Bronchial epithelial cell (primary cell): ENCODE results near the gene PIGC. TPM values are rescaled to one million over a fixed set of nuclear protein-coding genes. Genes with fewer than 3 reads are reported as not detected.

Source experiments
- DNase-seq: peaks from one replicate; pipeline ENCODE4 v3.0.0-alpha.2; 2010; ENCODE audit warnings: low read depth
- FAIRE-seq: peaks from 2 replicates; lab custom pipeline; 2011; peaks lifted over from hg19 to GRCh38; lab: Jason Lieb, UNC
- H3K27me3 ChIP-seq: 2 replicates; pipeline ENCODE4 v1.5.1; 2011; ENCODE audit warnings: low read length; ENCODE audit not compliant: control insufficient read depth, insufficient read depth
- H3K36me3 ChIP-seq: 2 replicates; pipeline ENCODE4 v1.5.1; 2011; ENCODE audit warnings: low read length; ENCODE audit not compliant: control insufficient read depth, insufficient read depth
- H3K4me3 ChIP-seq: 2 replicates; pipeline ENCODE4 v1.5.1; 2011; ENCODE audit warnings: mild to moderate bottlenecking, low read depth, low read length, control low read depth
- CTCF ChIP-seq: IDR thresholded peaks from 2 replicates; pipeline ENCODE4 v1.5.1; 2011; ENCODE audit warnings: mild to moderate bottlenecking, moderate library complexity, low read length, control low read depth, inconsistent platforms; ENCODE audit not compliant: insufficient read depth, severe bottlenecking
- total RNA-seq: library from RNA; depleted of rRNA; stranded (reverse); fragments of >200 nt; gene quantifications from 2 replicates; pipeline ENCODE4 v1.2.1, GENCODE V29; 2014

Gene PIGC
- total RNA-seq, 1 donor from 2014 or later, result 16.8 TPM

- H3K4me3 ChIP-seq, result no peak overlapping the region
- no peak for FAIRE-seq
- no peaks in the 10 kb centered on the region for H3K36me3 ChIP-seq
- no peak for DNase-seq
- TF ChIP-seq CTCF, result no peak
- H3K27me3 ChIP-seq, result no peaks in the 10 kb centered on the region
Observed at GRCh38 chr1:172398193-172398592, 45.7 kb downstream of the PIGC start.

- Histone ChIP-seq H3K4me3 (no peak overlapping the region), H3K36me3 (no peaks in the 10 kb centered on the region), H3K27me3 (no peaks in the 10 kb centered on the region)
- no peak for TF ChIP-seq CTCF
- FAIRE-seq, result no peak
- DNase-seq, result no peak
Observed at GRCh38 chr1:172397633-172398032, 46.2 kb downstream of the PIGC start.

GRCh38 chr1:172397221-172397620 lies 46.6 kb downstream of the PIGC start:
- FAIRE-seq, result no peak
- no peaks in the 10 kb centered on the region for H3K27me3 ChIP-seq
- DNase-seq, result peak; percentile 79
- no peaks in the 10 kb centered on the region for H3K36me3 ChIP-seq
- no peak overlapping the region for H3K4me3 ChIP-seq
- TF ChIP-seq CTCF, result no peak

GRCh38 chr1:172395576-172395975 lies 48.3 kb downstream of the PIGC start:
- TF ChIP-seq CTCF, result no peak
- FAIRE-seq (no peak), DNase-seq (no peak)
- no peak overlapping the region for H3K4me3 ChIP-seq
- no peaks in the 10 kb centered on the region for H3K36me3 ChIP-seq
- no peaks in the 10 kb centered on the region for H3K27me3 ChIP-seq

- DNase-seq (peak; percentile 29), FAIRE-seq (no peak)
- Histone ChIP-seq H3K27me3 (no peaks in the 10 kb centered on the region), H3K36me3 (no peaks in the 10 kb centered on the region), H3K4me3 (no peak overlapping the region)
- no peak for TF ChIP-seq CTCF
Observed at GRCh38 chr1:172394811-172395210, 49.1 kb downstream of the PIGC start.

GRCh38 chr1:172394141-172394751 lies 49.6 kb downstream of the PIGC start:
- DNase-seq (peak; percentile 44), FAIRE-seq (peak; percentile 32)
- no peaks in the 10 kb centered on the region for H3K36me3 ChIP-seq
- TF ChIP-seq CTCF, result no peak
- H3K4me3 ChIP-seq, result no peak overlapping the region
- H3K27me3 ChIP-seq, result no peaks in the 10 kb centered on the region
